GM23338 (cell line): Measurements from ENCODE around the gene CLDN10. TPM values are rescaled to one million over a fixed set of nuclear protein-coding genes. Genes with fewer than 3 reads are reported as not detected.

ENCODE experiments used
- ATAC-seq: fragments of 200-7000 bp; cut with Tn5 transposase; 3 replicates; pipeline ENCODE4 v1.9.1; 2020
- DNase-seq: peaks from one replicate; pipeline ENCODE4 v3.0.0-alpha.2; 2015; ENCODE audit warnings: low spot score
- H2AFZ ChIP-seq: fragments of 200-600 bp; sonication (generic); 2 replicates; pipeline ENCODE4 v1.8.0; 2016; ENCODE audit warnings: antibody characterized with exemption, mild to moderate bottlenecking, moderate library complexity
- H3F3A ChIP-seq: fragments of 200-600 bp; sonication (generic); replicated peaks from 2 replicates; pipeline ENCODE4 v1.8.0; 2017; ENCODE audit warnings: antibody characterized with exemption, mixed run types, low read depth
- H3K27ac ChIP-seq: fragments of 200-600 bp; sonication (generic); 2 replicates; pipeline ENCODE4 v1.6.1; 2016; ENCODE audit warnings: low read depth
- H3K27me3 ChIP-seq: fragments of 200-600 bp; sonication (generic); 2 replicates; pipeline ENCODE4 v1.8.0; 2016; ENCODE audit warnings: mild to moderate bottlenecking, mixed run types, moderate library complexity; ENCODE audit not compliant: insufficient read depth
- H3K36me3 ChIP-seq: fragments of 200-600 bp; sonication (generic); 2 replicates; pipeline ENCODE4 v1.8.0; 2016; ENCODE audit warnings: mild to moderate bottlenecking; ENCODE audit not compliant: insufficient read depth
- H3K4me1 ChIP-seq: fragments of 200-600 bp; sonication (generic); 2 replicates; pipeline ENCODE4 v1.8.0; 2016; ENCODE audit warnings: mild to moderate bottlenecking, moderate library complexity; ENCODE audit not compliant: insufficient read depth
- H3K4me2 ChIP-seq: fragments of 200-600 bp; sonication (generic); 2 replicates; pipeline ENCODE4 v1.7.1; 2017; ENCODE audit warnings: mixed run types
- H3K4me3 ChIP-seq: fragments of 200-600 bp; sonication (generic); 2 replicates; pipeline ENCODE4 v1.6.1; 2016; ENCODE audit warnings: mixed run types
- H3K79me2 ChIP-seq: fragments of 200-600 bp; sonication (generic); replicated peaks from 2 replicates; pipeline ENCODE4 v1.8.0; 2017; ENCODE audit warnings: mild to moderate bottlenecking; ENCODE audit not compliant: insufficient read depth
- H3K9me2 ChIP-seq: fragments of 200-600 bp; sonication (generic); 2 replicates; pipeline ENCODE4 v1.8.0; 2017; ENCODE audit not compliant: insufficient read depth
- H4K20me1 ChIP-seq: fragments of 200-600 bp; sonication (generic); replicated peaks from 2 replicates; pipeline ENCODE4 v1.8.0; 2017; ENCODE audit warnings: mild to moderate bottlenecking; ENCODE audit not compliant: insufficient read depth
- H3K27ac Mint-ChIP-seq: 2 replicates; pipeline ENCODE4 v1.8.0; 2020; ENCODE audit warnings: inconsistent platforms, mild to moderate bottlenecking, moderate library complexity, mixed read lengths
- H3K27me3 Mint-ChIP-seq: 3 replicates; pipeline ENCODE4 v1.8.0; 2022; ENCODE audit warnings: low read depth, mild to moderate bottlenecking, moderate library complexity, mixed read lengths, inconsistent platforms; ENCODE audit not compliant: insufficient read depth, poor library complexity
- H3K36me3 Mint-ChIP-seq: 3 replicates; pipeline ENCODE4 v1.8.0; 2021; ENCODE audit warnings: low read depth, mild to moderate bottlenecking, inconsistent platforms, moderate library complexity, mixed read lengths
- H3K4me1 Mint-ChIP-seq: 3 replicates; pipeline ENCODE4 v1.8.0; 2020; ENCODE audit warnings: mild to moderate bottlenecking, inconsistent platforms, mixed read lengths
- H3K4me3 Mint-ChIP-seq: 3 replicates; pipeline ENCODE4 v1.8.0; 2021; ENCODE audit warnings: moderate library complexity, mild to moderate bottlenecking, inconsistent platforms, mixed read lengths
- H3K9me3 Mint-ChIP-seq: 3 replicates; pipeline ENCODE4 v1.8.0; 2020; ENCODE audit warnings: moderate library complexity, mild to moderate bottlenecking, inconsistent platforms, mixed read lengths
- CREB1 ChIP-seq: fragments of 250-450 bp; sonication (Bioruptor Pico); IDR thresholded peaks from 2 replicates; pipeline ENCODE4 v1.5.0; 2020; ENCODE audit warnings: low read depth, mild to moderate bottlenecking, moderate library complexity
- EZH2 ChIP-seq: fragments of 200-600 bp; sonication (generic); IDR thresholded peaks from one replicate; pipeline ENCODE4 v1.8.0; 2017; ENCODE audit warnings: antibody characterized with exemption, mild to moderate bottlenecking, low read depth; ENCODE audit not compliant: unreplicated experiment
- EZH2phosphoT487 ChIP-seq: fragments of 200-600 bp; sonication (generic); IDR thresholded peaks from one replicate; pipeline ENCODE4 v1.8.1; 2018; ENCODE audit warnings: antibody characterized with exemption; ENCODE audit not compliant: unreplicated experiment
- JUNB ChIP-seq: IDR thresholded peaks from one replicate; pipeline ENCODE4 v1.6.1; 2016; ENCODE audit warnings: antibody characterized with exemption; ENCODE audit not compliant: unreplicated experiment
- NANOG ChIP-seq: IDR thresholded peaks from 2 replicates; pipeline ENCODE4 v1.6.1; 2016; ENCODE audit warnings: antibody characterized with exemption, borderline replicate concordance
- POLR2AphosphoS5 ChIP-seq: IDR thresholded peaks from 2 replicates; pipeline ENCODE4 v1.6.1; 2016; ENCODE audit warnings: antibody characterized with exemption, low read depth
- STAT1 ChIP-seq: IDR thresholded peaks from one replicate; pipeline ENCODE4 v1.6.1; 2016; ENCODE audit warnings: antibody characterized with exemption; ENCODE audit not compliant: unreplicated experiment
- ZNF114 ChIP-seq: fragments of 250-450 bp; sonication (Bioruptor Pico); IDR thresholded peaks from 2 replicates; pipeline ENCODE4 v1.5.0; 2020; ENCODE audit warnings: mild to moderate bottlenecking, moderate library complexity
- ZNF331 ChIP-seq: fragments of 250-450 bp; sonication (Bioruptor Pico); IDR thresholded peaks from 2 replicates; pipeline ENCODE4 v1.5.0; 2020; ENCODE audit warnings: low read depth, mild to moderate bottlenecking, moderate library complexity
- polyA plus RNA-seq: library from polyadenylated mRNA; unstranded; fragments of >200 nt; fragmentation: Nextera tagmentation; extraction: Ambion mirVana; gene quantifications from 2 replicates; pipeline ENCODE4 v1.2.1, GENCODE V29; 2016
- total RNA-seq: library from RNA; depleted of rRNA; stranded (reverse); fragments of >200 nt; shearing (Covaris generic); gene quantifications from 2 replicates; pipeline ENCODE4 v1.2.3, GENCODE V29; 2014
- TF ChIP-seq, protein P1 (sequence below): fragments of 250-450 bp; sonication (Bioruptor Pico); IDR thresholded peaks from 2 replicates; pipeline ENCODE4 v1.5.0; 2020; ENCODE audit warnings: mild to moderate bottlenecking, moderate library complexity
- TF ChIP-seq, protein P2 (sequence below): IDR thresholded peaks from one replicate; pipeline ENCODE4 v1.6.1; 2018; ENCODE audit warnings: antibody characterized with exemption; ENCODE audit not compliant: unreplicated experiment

The CLDN10 gene
- total and polyA plus RNA-seq, 2 experiments from 2014 or later = 34.7 to 65.9 TPM

DNA sequence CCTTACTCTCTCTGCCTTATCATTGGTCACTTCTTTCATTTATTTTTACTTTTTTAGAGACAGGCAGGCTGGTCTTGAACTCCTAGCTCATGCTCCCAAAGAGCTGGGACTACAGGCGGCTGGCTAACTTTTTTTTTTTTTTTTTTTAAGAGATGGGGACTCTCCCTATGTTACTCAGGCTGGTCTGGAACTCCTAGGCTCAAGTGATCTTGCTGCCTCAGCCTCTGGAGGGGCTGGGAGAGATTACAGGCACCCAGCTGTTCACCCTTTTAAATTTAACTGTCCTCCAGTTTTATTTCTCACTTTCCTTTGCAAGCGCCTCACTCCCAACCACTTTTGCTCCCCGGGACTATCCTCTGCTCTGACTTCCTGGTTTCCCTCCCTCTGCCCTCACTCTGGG, 5.6 kb upstream of the CLDN10 start:
- no peaks in the 10 kb centered on the region for H3K27me3 Mint-ChIP-seq

More for the DNA sequence above, 5.6 kb upstream of the CLDN10 start:
- no peaks in the 10 kb centered on the region for H3K36me3 ChIP-seq
- H4K20me1 ChIP-seq = no peaks in the 10 kb centered on the region
- peak overlapping the region; percentile 81 for H2AFZ ChIP-seq
- no peak overlapping the region for H3K4me2 ChIP-seq
- H3K36me3 Mint-ChIP-seq = no peaks in the 10 kb centered on the region; the same call in 2 of the 3 replicates
- no peaks in the 10 kb centered on the region for H3K9me3 Mint-ChIP-seq
- H3K4me3 Mint-ChIP-seq = no peak overlapping the region; the same call in 2 of the 3 replicates
- H3F3A ChIP-seq = no peaks in the 10 kb centered on the region
- peak; percentile 84 for ATAC-seq
- peaks cover 13% of the 10 kb centered on the region for H3K4me1 ChIP-seq
- peaks cover 30% of the 10 kb centered on the region for H3K4me1 Mint-ChIP-seq
- H3K4me3 ChIP-seq = no peak overlapping the region
- no peaks in the 10 kb centered on the region for H3K79me2 ChIP-seq
- peak overlapping the region; percentile 16; the same call in 1 of the 2 replicates for H3K27ac Mint-ChIP-seq
- TF ChIP-seq POLR2AphosphoS5 (no peak), EZH2phosphoT487 (no peak), ZNF331 (no peak), STAT1 (no peak), EZH2 (no peak), ZNF114 (CRISPR knock-in tag) (no peak), JUNB (no peak), CREB1 (CRISPR knock-in tag) (no peak), NANOG (no peak)
- TF ChIP-seq, protein P1, sequence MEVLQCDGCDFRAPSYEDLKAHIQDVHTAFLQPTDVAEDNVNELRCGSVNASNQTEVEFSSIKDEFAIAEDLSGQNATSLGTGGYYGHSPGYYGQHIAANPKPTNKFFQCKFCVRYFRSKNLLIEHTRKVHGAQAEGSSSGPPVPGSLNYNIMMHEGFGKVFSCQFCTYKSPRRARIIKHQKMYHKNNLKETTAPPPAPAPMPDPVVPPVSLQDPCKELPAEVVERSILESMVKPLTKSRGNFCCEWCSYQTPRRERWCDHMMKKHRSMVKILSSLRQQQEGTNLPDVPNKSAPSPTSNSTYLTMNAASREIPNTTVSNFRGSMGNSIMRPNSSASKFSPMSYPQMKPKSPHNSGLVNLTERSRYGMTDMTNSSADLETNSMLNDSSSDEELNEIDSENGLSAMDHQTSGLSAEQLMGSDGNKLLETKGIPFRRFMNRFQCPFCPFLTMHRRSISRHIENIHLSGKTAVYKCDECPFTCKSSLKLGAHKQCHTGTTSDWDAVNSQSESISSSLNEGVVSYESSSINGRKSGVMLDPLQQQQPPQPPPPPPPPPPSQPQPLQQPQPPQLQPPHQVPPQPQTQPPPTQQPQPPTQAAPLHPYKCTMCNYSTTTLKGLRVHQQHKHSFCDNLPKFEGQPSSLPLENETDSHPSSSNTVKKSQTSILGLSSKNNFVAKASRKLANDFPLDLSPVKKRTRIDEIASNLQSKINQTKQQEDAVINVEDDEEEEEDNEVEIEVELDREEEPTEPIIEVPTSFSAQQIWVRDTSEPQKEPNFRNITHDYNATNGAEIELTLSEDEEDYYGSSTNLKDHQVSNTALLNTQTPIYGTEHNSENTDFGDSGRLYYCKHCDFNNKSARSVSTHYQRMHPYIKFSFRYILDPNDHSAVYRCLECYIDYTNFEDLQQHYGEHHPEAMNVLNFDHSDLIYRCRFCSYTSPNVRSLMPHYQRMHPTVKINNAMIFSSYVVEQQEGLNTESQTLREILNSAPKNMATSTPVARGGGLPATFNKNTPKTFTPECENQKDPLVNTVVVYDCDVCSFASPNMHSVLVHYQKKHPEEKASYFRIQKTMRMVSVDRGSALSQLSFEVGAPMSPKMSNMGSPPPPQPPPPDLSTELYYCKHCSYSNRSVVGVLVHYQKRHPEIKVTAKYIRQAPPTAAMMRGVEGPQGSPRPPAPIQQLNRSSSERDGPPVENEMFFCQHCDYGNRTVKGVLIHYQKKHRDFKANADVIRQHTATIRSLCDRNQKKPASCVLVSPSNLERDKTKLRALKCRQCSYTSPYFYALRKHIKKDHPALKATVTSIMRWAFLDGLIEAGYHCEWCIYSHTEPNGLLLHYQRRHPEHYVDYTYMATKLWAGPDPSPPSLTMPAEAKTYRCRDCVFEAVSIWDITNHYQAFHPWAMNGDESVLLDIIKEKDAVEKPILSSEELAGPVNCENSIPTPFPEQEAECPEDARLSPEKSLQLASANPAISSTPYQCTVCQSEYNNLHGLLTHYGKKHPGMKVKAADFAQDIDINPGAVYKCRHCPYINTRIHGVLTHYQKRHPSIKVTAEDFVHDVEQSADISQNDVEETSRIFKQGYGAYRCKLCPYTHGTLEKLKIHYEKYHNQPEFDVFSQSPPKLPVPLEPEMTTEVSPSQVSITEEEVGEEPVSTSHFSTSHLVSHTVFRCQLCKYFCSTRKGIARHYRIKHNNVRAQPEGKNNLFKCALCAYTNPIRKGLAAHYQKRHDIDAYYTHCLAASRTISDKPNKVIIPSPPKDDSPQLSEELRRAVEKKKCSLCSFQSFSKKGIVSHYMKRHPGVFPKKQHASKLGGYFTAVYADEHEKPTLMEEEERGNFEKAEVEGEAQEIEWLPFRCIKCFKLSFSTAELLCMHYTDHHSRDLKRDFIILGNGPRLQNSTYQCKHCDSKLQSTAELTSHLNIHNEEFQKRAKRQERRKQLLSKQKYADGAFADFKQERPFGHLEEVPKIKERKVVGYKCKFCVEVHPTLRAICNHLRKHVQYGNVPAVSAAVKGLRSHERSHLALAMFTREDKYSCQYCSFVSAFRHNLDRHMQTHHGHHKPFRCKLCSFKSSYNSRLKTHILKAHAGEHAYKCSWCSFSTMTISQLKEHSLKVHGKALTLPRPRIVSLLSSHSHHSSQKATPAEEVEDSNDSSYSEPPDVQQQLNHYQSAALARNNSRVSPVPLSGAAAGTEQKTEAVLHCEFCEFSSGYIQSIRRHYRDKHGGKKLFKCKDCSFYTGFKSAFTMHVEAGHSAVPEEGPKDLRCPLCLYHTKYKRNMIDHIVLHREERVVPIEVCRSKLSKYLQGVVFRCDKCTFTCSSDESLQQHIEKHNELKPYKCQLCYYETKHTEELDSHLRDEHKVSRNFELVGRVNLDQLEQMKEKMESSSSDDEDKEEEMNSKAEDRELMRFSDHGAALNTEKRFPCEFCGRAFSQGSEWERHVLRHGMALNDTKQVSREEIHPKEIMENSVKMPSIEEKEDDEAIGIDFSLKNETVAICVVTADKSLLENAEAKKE (CRISPR knock-in tag) = no peak
- TF ChIP-seq, protein P2, sequence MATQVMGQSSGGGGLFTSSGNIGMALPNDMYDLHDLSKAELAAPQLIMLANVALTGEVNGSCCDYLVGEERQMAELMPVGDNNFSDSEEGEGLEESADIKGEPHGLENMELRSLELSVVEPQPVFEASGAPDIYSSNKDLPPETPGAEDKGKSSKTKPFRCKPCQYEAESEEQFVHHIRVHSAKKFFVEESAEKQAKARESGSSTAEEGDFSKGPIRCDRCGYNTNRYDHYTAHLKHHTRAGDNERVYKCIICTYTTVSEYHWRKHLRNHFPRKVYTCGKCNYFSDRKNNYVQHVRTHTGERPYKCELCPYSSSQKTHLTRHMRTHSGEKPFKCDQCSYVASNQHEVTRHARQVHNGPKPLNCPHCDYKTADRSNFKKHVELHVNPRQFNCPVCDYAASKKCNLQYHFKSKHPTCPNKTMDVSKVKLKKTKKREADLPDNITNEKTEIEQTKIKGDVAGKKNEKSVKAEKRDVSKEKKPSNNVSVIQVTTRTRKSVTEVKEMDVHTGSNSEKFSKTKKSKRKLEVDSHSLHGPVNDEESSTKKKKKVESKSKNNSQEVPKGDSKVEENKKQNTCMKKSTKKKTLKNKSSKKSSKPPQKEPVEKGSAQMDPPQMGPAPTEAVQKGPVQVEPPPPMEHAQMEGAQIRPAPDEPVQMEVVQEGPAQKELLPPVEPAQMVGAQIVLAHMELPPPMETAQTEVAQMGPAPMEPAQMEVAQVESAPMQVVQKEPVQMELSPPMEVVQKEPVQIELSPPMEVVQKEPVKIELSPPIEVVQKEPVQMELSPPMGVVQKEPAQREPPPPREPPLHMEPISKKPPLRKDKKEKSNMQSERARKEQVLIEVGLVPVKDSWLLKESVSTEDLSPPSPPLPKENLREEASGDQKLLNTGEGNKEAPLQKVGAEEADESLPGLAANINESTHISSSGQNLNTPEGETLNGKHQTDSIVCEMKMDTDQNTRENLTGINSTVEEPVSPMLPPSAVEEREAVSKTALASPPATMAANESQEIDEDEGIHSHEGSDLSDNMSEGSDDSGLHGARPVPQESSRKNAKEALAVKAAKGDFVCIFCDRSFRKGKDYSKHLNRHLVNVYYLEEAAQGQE = no peak
- H3K27ac ChIP-seq = no peak overlapping the region
- H3K27me3 ChIP-seq = no peaks in the 10 kb centered on the region
- no peaks in the 10 kb centered on the region for H3K9me2 ChIP-seq
- peak; percentile 21 for DNase-seq
